CD4-positive, alpha-beta T cell (primary cell): ENCODE results near the gene SMKR1. TPM values are rescaled to one million over a fixed set of nuclear protein-coding genes. Genes with fewer than 3 reads are reported as not detected.

Experiments
- ATAC-seq: fragments of 200-7000 bp; cut with Tn5 transposase; one replicate; pipeline ENCODE4 v1.10.0; 2022; ENCODE audit warnings: mild to moderate bottlenecking; ENCODE audit not compliant: poor library complexity
- CTCF ChIA-PET: fragments of 350-600 bp; sonication (Branson Sonifier 250); formaldehyde crosslinking; loops from one replicate; lab custom pipeline; 2021; ENCODE audit warnings: antibody characterized with exemption, inconsistent platforms; lab: Charles Lee
- POLR2A ChIA-PET: fragments of 350-600 bp; sonication (Branson Sonifier 250); formaldehyde crosslinking; loops from one replicate; lab custom pipeline; 2021; ENCODE audit warnings: antibody characterized with exemption, inconsistent platforms; lab: Charles Lee
- DNase-seq, 14 experiments: peaks; one replicate each; pipeline ENCODE4 v3.0.0-alpha.2; 2013 to 2020; ENCODE audit warnings: mixed read lengths in 2 of 14
- H3K27ac ChIP-seq, 2 donors: one replicate each; pipeline versions ENCODE4 v1.5.1 to v1.7.0; 2013; ENCODE audit warnings: low read length in 2 of 2, low read depth in 1 of 2, mild to moderate bottlenecking in 1 of 2
- H3K27me3 ChIP-seq, 2 experiments: 1 replicate in 1 of 2; 2 replicates in 1 of 2; pipeline versions ENCODE4 v1.6.1 to v1.7.0; 2013; ENCODE audit warnings: low read length in 2 of 2, control low read depth in 1 of 2, mild to moderate bottlenecking in 1 of 2, moderate library complexity in 1 of 2; ENCODE audit not compliant: insufficient read depth in 2 of 2, control insufficient read depth in 1 of 2
- H3K36me3 ChIP-seq: one replicate; pipeline ENCODE4 v1.6.1; 2013; ENCODE audit warnings: low read length, control low read depth; ENCODE audit not compliant: insufficient read depth
- H3K4me1 ChIP-seq: one replicate; pipeline ENCODE4 v1.6.1; 2013; ENCODE audit warnings: low read length, control low read depth; ENCODE audit not compliant: insufficient read depth
- H3K4me3 ChIP-seq: one replicate; pipeline ENCODE4 v1.5.1; 2013; ENCODE audit warnings: mild to moderate bottlenecking, low read length, moderate library complexity
- H3K9me3 ChIP-seq, 2 experiments: 1 replicate in 1 of 2; 2 replicates in 1 of 2; pipeline versions ENCODE4 v1.6.1 to v1.7.0; 2013; ENCODE audit warnings: low read length in 2 of 2, mild to moderate bottlenecking in 2 of 2, control low read depth in 1 of 2, moderate library complexity in 1 of 2; ENCODE audit not compliant: control insufficient read depth in 1 of 2, insufficient read depth in 1 of 2
- H3K27ac Mint-ChIP-seq: one replicate; pipeline ENCODE4 v1.8.0; 2020; ENCODE audit warnings: mixed read lengths
- H3K27me3 Mint-ChIP-seq: one replicate; pipeline ENCODE4 v1.8.0; 2021; ENCODE audit warnings: mixed read lengths
- H3K36me3 Mint-ChIP-seq: one replicate; pipeline ENCODE4 v1.8.0; 2021; ENCODE audit warnings: low read depth, mixed read lengths
- H3K4me1 Mint-ChIP-seq: one replicate; pipeline ENCODE4 v1.8.0; 2021; ENCODE audit warnings: low read depth, mixed read lengths
- H3K4me3 Mint-ChIP-seq: one replicate; pipeline ENCODE4 v1.8.0; 2020; ENCODE audit warnings: mild to moderate bottlenecking, mixed read lengths
- H3K9me3 Mint-ChIP-seq: one replicate; pipeline ENCODE4 v1.8.0; 2020; ENCODE audit warnings: mixed read lengths
- intact Hi-C, 2 experiments: fragments of 100-400 bp; cut with DNase I in 1 of 2; cut with micrococcal nuclease in 1 of 2; formaldehyde crosslinking; loops; one replicate each; pipeline versions ENCODE4 v1.15.1 to v1.9.0; 2023 to 2025; cut with DNase I, micrococcal nuclease
- total RNA-seq, 174 experiments: library from RNA in 2 of 174; stranded (reverse) in 2 of 174; gene quantifications; one replicate each; pipeline ENCODE4 v1.2.3 and lab custom pipeline; 2021 to 2026
- TF ChIP-seq, protein P1 (sequence below): fragments of 200-600 bp; IDR thresholded peaks from one replicate; pipeline ENCODE4 v1.8.0; 2022; ENCODE audit warnings: antibody characterized with exemption, mild to moderate bottlenecking

SMKR1 gene
- total RNA-seq, 2 experiments from 2014 or later, result 0.22 to 0.49 TPM

DNA sequence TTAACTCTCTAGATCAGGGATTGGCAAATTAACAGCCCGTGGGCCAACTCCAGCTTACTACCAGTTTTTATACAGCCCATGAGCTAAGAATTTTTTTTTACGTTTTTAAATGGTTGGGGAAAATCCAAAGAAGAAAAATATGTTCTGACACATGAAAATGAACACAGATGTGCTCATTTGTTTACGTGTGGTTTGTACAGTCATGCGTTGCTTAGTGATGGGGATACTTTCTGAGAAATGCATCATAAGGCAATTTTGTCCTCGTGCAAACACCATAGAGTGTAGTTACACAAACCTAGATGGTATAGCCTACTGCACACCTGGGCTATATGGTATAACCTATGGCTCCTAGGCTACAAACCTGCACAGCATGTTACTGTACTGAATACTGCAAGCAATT lies 8.3 kb upstream of the SMKR1 start:
- no peak overlapping the region for H3K27ac Mint-ChIP-seq
- H3K4me3 Mint-ChIP-seq, result no peak overlapping the region
- intact Hi-C loops, result no loop called here
- H3K27ac ChIP-seq, result no peak overlapping the region
- H3K9me3 Mint-ChIP-seq, result no peaks in the 10 kb centered on the region
- ChIA-PET CTCF (interaction anchor here (0.7 to 1.1 kb wide), 2 partner anchors 126 to 137 kb away, joined by 3 read pairs; no protein-coding TSS in a partner anchor), POLR2A (no interaction called here)
- no peaks in the 10 kb centered on the region for H3K36me3 ChIP-seq
- no peaks in the 10 kb centered on the region for H3K27me3 ChIP-seq
- H3K36me3 Mint-ChIP-seq, result no peaks in the 10 kb centered on the region
- TF ChIP-seq, protein P1, sequence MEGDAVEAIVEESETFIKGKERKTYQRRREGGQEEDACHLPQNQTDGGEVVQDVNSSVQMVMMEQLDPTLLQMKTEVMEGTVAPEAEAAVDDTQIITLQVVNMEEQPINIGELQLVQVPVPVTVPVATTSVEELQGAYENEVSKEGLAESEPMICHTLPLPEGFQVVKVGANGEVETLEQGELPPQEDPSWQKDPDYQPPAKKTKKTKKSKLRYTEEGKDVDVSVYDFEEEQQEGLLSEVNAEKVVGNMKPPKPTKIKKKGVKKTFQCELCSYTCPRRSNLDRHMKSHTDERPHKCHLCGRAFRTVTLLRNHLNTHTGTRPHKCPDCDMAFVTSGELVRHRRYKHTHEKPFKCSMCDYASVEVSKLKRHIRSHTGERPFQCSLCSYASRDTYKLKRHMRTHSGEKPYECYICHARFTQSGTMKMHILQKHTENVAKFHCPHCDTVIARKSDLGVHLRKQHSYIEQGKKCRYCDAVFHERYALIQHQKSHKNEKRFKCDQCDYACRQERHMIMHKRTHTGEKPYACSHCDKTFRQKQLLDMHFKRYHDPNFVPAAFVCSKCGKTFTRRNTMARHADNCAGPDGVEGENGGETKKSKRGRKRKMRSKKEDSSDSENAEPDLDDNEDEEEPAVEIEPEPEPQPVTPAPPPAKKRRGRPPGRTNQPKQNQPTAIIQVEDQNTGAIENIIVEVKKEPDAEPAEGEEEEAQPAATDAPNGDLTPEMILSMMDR, result no peak
- peaks cover 8% of the 10 kb centered on the region for H3K4me1 Mint-ChIP-seq
- no peaks in the 10 kb centered on the region for H3K9me3 ChIP-seq
- no peaks in the 10 kb centered on the region for H3K27me3 Mint-ChIP-seq
- ATAC-seq (peak; percentile 52), DNase-seq (peak in 3 of 14 experiments; percentile 25 to 64 (median 46))
- no peak overlapping the region for H3K4me3 ChIP-seq
- H3K4me1 ChIP-seq, result no peaks in the 10 kb centered on the region

DNA sequence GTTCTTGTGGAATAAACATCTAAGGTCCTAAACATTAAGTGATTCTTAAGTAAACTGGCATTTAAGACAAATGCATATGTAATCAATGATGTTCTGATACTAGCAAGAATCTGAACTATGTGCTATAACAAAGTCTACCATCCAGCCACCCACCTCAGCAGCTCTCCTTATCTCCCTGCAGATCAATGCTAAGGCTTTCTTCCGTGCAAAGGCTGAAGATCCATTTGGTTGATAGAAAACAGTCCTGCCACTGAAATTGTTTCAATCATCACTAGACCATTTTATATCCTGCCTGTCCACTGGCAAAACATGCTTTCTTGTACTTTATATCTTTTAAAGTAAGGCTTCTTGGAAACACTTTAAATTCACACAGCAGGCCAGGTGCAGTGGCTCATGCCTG lies 6.3 kb upstream of the SMKR1 start:
- CTCF ChIA-PET, result no interaction called here
- H3K27ac Mint-ChIP-seq, result no peak overlapping the region
- peaks cover 8% of the 10 kb centered on the region for H3K4me1 Mint-ChIP-seq
- H3K4me3 Mint-ChIP-seq, result no peak overlapping the region
- POLR2A ChIA-PET, result no interaction called here
- no peaks in the 10 kb centered on the region for H3K9me3 ChIP-seq
- H3K36me3 ChIP-seq, result no peaks in the 10 kb centered on the region
- no peak overlapping the region for H3K4me3 ChIP-seq
- H3K27me3 Mint-ChIP-seq, result no peaks in the 10 kb centered on the region
- H3K27me3 ChIP-seq, result no peaks in the 10 kb centered on the region
- no peaks in the 10 kb centered on the region for H3K4me1 ChIP-seq
- no peaks in the 10 kb centered on the region for H3K9me3 Mint-ChIP-seq
- ATAC-seq (no peak), DNase-seq (peak in 1 of 14 experiments; percentile 28)
- H3K27ac ChIP-seq, result no peak overlapping the region
- TF ChIP-seq, protein P1, result no peak
- H3K36me3 Mint-ChIP-seq, result no peaks in the 10 kb centered on the region
- intact Hi-C loops, result no loop called here

DNA sequence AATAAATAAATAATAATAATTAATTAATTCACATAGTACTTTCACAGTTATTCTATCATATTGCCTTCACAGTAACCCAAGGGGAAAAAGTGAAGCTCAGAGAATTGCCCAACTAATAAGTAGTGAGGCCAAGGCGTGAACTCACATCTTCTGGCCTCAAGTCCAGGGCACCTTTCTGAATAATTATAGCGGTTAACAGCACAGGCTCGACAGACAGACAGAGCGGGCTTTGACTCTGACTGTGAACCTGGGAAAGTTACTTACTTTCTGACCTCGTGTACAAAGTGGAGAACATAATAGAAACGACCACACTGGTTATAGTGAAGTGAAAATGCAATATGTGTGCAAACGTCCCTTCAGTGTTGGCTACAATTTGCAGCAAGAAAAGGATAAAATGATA lies 5.7 kb upstream of the SMKR1 start:
- Mint-ChIP-seq H3K9me3 (no peaks in the 10 kb centered on the region), H3K36me3 (no peaks in the 10 kb centered on the region), H3K4me3 (no peak overlapping the region), H3K4me1 (peaks cover 8% of the 10 kb centered on the region), H3K27ac (no peak overlapping the region), H3K27me3 (no peaks in the 10 kb centered on the region)
- no peak for ATAC-seq
- TF ChIP-seq, protein P1, result no peak
- H3K4me3 ChIP-seq, result no peak overlapping the region
- POLR2A ChIA-PET, result no interaction called here
- no peaks in the 10 kb centered on the region for H3K9me3 ChIP-seq
- peaks cover 6% of the 10 kb centered on the region for H3K4me1 ChIP-seq
- DNase-seq, result no peak
- intact Hi-C loops, result no loop called here
- no peak overlapping the region for H3K27ac ChIP-seq
- CTCF ChIA-PET, result no interaction called here
- H3K27me3 ChIP-seq, result no peaks in the 10 kb centered on the region
- no peaks in the 10 kb centered on the region for H3K36me3 ChIP-seq
